Stimulated activated CD4-positive, alpha-beta T cell treated with anti-CD3 and anti-CD28 coated beads, Interleukin-1b, Interleukin-23, amount 100 ng/mL, for 4 hours (primary cell): ENCODE data around the gene PINK1.
A peak's percentile ranks its signal among the peaks of the same experiment; 100 is the strongest.
"Not testable (repeated sequence)": the region's sequence is repeated elsewhere in the genome, so short reads cannot be mapped to it uniquely, and the experiment has no call there.

Source experiments
- DNase-seq, 2 donors: peaks; one replicate each; pipeline ENCODE4 v3.0.0-alpha.2; 2020; ENCODE audit warnings: low read depth in 2 of 2

PINK1 gene

DNA sequence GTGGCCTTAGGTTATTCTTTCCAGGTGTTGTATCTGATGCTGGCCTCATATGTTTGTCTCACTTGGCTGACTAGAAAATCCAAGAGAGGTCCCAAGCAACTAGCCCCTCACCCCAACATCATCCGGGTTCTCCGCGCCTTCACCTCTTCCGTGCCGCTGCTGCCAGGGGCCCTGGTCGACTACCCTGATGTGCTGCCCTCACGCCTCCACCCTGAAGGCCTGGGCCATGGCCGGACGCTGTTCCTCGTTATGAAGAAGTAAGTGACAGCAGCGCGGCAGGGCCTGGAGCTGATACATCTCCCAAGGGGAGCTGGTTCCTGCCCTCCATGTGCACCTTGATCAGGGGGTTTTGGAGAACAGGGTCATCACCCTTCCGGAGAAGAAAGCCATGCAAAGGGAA is 11.2 kb downstream of the PINK1 start:
- no peak for DNase-seq

DNA sequence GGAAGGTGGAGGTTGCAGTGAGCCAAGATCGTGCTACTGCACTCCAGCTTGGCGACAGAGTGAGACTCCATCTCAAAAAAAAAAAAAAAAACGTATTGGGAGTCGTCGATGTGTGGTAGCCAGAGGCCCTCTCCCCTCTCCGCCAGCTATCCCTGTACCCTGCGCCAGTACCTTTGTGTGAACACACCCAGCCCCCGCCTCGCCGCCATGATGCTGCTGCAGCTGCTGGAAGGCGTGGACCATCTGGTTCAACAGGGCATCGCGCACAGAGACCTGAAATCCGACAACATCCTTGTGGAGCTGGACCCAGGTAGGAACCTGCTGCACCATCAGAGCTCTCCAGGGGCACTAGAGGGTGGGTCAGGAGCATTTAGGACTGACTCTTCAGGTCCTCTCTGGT is 12.2 kb downstream of the PINK1 start:
- no peak for DNase-seq

DNA sequence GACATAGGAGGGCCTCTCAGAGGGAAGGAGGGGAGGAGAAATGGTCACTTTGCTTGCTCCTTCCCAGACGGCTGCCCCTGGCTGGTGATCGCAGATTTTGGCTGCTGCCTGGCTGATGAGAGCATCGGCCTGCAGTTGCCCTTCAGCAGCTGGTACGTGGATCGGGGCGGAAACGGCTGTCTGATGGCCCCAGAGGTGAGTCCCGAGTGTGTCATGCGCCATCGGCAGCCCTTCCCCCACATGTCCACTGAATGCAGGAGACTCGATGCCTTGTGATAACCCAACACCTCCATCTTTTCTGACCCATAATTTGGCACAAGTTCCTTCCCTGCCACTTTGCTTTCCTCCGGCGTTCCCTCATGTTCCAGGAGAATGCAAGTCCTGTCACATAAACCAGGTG is 15.2 kb downstream of the PINK1 start:
- no peak for DNase-seq

DNA sequence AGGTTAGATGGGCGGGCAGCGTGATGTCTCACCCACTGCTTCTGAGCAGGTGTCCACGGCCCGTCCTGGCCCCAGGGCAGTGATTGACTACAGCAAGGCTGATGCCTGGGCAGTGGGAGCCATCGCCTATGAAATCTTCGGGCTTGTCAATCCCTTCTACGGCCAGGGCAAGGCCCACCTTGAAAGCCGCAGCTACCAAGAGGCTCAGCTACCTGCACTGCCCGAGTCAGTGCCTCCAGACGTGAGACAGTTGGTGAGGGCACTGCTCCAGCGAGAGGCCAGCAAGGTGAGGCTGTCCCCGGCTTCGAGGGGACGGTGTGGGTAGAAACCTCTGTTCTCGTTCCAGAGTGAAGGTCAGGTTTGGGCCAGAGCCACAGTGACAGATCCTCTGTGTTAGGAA is 15.7 kb downstream of the PINK1 start:
- DNase-seq: no peak

DNA sequence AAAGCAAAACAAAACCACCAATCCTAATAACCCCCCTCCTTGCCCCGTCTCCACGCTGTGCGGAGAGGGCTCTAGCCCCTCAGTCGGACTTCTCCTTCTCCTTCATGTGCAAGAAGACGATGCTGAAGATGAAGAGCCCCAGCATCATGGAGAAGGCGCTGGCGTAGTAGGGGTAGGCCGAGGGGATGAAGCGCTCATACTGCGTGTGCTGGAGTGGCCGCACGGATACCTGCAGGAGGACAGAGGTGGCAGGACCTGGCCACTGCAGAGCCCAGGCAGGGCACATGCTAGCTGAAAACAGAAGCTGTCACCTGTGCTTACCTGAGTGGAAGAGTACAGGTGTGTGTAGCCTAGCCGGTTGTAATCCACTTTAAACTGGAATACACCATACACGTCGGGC is 19.0 kb downstream of the PINK1 start:
- DNase-seq: no peak

DNA sequence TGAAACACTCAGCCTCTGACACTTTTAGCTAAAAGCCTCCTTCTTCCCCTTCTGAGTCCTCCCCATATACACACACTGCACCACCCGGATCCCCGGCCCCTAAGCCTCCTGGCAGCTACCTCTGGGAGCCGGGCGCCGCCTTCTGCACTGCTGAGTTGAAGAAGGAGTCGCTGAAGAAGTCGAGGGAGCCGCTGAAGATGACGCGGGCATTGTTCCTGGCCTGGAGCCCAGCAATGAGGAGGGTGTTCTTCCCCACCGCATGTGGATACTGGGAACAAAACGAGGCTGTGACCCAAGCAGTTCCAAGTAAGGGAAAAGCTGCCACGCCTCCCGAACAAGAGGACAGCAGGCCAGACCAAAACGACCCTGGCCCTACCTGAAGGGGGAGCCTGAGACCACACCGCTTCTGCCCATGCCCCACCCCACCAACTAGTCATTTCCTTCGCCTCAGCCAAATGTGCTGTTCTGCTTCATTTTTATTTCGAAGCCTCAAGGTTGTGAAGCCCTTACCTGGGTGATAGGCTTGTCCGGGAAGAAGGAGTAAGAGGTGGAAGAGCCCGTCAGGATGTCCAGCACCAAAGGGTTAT is 20.9 kb downstream of the PINK1 start:
- DNase-seq: no peak

DNA sequence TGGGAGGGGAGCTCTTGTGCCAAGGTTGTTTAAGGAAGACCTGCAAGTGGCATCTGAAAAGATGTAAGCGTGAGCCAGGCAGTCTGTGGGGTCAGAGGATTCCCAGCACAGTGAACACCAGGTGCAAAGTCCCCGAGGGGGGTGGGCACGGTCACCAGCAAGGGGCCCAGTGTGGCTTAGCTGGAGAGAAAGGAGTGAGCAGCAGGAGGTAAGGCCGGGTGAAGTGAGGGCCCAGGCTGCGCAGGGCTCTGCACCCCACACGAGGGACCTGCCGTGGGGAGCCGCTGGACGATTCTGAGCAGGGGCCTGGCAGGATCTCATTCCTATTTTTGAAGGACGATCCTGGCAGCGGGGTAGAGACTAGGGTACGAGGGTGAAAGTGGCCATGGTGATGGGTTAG is 23.8 kb downstream of the PINK1 start:
- DNase-seq: no peak

DNA sequence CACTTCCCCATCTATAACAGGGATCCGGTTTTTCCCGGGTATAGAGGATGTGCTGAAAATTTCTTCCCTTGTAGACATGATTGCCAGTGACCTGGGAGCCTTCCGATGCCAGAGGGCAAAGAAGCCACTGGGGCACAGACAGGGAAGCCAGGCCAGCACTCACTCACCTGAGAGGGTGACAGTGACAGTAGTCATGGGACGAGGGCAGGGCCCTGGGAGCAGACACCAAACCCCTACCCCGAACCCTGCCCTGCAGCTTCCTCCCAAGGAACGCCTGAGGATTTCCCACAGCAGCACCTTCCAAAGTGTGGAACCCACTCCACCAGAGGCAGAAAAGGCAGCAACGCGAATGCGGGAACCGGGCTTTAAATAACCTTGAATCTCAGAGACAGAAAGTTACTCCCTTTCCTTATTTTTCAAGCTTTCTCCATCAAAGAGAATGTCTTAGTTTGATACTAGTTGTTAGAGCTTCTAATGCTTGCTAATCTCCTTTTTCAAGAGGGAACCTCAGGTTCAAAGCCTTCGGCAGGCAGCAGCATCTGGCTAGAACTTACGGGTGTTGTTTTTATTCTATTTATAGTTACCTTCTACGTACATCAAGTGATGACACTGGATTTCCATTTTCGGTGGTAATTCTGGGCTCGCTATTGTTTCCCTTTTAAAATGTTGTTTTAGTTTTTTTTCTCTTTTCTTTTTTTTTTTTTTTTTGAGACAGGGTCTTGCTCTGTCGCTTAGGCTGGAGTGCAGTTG is 25.1 kb downstream of the PINK1 start:
- DNase-seq: no peak

DNA sequence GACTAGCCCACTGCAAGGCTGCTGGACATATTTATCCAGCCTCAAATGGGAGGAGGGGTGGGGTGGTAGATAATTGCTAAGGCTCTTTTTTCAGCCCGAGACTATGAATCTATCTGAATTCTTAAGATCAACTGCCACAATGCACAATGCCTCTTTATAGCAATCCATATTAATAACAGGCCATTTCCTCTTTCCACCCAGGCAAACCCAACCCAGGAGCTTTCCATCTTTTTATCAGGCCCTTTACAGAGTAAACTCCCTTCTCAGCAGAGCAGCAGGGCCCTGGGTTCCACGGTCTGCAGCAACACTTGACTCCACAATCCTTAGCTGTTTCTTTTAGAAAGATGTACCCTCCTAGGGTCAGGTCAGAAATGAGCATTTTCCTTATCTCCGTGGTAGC is 27.1 kb downstream of the PINK1 start:
- no peak for DNase-seq

DNA sequence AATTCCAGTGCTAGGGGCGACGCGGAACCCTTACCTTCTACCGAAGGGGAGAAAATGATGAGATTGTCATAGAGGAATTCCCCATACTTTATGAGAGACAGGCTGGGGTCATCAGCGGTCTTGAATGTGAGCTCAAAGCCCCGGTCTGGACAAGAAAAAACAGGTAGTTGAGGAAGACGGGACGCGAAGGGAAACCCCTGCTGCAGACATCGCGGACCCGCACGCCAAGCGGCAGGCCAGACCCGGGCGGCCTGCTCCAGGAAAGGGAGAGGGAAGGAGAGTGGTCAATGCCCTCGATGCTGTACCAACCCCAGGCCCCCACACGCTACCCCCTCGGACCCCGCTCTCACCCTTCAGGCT is 27.6 kb downstream of the PINK1 start:
- no peak for DNase-seq

DNA sequence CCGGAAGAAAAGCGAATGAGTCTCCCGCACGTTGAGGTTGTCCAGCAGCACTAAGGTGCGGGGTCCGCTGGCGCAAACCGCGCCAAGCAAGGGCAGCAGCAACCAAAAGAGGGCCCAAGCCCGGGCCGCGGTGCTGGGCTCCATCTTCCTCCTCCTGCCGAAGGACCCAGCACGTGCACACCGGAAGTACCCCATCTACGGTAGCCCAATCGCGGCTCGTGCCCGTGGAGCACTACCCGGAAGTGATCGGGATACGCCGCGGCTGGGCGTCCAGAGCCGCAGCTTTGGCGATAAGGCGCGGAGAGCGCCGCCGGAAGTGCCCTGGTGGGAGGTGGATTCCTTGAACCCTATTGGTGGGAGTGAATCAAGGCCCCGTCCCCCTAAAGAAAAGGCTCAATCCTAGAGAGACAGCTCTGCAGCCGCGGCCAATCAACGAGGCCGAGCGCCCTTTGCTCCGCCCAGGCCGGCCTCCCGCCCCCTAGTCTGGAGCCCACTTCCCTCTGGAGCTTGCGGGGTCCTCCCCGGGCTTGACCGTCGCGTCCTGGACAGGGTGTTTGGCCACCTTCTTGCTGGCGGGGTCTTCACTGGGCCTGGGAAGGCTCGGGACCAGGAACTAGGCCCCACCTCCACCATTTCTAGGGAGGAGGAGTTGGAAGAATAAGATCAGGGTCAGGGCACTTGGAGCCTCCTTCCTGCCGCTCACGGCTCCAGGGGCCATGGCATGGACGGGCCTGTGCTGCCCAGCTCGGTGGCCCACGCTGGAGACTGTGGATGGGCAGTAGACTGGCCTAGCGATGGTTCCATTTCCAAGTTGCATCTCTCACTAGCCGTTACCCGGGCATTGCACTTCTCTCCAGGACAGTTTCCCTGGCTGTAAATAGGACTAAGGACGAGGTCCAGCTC is 28.2 kb downstream of the PINK1 start, which contains the start of gene DDOST:
TSS of gene DDOST (minus strand) at position 163 of the 903 bp plus-strand sequence. CDS start at position 144, 19 bp downstream.
- peak; percentile 86 to 89 for DNase-seq

DNA sequence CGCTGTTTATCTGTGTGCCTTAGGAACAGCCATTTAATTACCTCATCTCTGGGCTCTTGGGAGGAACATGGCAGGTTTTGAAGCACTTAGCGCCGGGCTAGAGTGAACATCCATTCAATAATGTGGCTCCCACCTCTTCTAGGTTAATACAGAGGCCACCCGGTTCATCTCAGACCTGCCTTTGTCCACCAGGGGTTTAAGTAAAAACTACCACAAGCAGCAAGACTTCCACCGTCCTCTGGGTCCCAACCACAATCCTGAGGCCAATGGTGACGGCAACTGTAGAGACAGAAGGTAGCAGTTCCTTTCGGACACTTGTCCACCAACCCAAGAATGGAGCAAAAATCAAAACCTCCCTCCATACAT is 28.8 kb downstream of the PINK1 start:
- no peak for DNase-seq

DNA sequence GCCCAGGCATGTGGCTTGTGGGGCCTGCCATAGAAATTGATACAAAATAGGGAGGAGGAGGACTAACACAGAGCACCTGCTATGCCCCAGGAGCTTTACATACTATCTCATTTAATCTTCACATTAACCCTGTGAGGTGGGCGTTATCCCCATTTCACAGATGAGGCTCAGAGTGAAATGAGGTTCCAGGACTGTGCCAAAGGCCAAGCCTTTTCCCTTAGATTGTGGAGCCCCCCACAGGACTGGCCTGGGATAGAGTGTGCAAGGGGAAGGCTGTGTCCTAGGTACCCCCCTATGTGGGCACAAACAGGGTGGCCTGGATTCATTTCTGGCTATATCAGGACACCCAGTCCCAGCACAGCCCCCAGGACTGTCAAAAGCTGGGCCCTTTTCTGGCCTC is 30.1 kb downstream of the PINK1 start:
- no peak for DNase-seq

DNA sequence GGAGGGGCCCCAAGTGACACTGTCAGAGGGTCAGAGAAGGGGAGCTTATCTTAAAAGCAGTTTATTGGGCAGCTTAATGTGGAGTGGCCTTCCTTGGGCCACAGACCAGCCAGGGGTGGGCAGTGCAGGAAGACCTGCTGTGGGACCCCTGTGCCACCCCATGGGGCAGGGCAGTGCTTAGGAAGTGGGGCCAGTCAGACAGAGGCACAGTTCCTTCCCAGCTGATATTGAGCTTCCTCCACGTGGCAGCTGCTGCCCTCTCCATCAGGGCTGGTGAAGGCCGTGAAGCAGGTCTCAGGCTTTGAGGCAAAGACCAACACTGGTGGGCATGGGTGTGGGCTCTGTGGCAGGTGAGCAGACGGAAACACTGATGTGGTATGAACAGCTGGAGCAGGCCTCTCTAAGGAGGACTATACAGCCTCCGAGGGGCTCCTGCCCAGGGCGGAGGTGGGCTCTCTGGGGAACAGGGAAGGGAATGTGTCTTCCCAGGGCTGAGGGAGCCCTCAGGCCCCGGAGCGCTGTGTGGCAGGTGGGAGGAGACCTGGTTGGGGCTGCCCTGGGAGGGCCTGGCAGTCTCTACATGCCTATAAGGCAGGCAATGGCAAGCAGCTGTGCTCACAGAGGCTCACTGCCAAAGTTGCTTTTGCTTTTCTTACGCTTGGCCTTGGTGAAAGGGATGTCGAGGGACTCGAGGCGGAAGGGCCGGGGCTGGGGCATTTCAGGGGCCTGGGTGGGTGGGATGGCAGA is 30.9 kb downstream of the PINK1 start:
- DNase-seq: no peak

DNA sequence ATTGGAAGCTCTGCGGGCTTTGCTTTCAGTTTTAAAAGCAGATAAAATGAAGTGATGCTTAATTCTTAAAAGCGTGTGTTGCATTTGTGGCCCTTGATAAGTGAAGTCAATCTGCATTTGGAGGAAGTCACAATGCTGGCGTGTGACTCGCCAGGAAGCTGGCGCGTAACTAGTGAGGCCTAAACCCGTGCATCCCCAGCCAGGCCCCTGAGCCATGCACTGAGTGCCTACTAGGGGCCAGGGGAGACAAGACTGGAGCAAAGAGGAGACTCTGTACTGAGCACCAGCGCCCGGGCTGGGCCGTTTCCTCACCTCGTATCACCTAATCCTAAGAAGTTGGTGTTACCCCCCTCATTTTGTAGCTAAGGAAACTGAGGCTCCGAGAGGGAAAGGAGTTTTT is 32.5 kb downstream of the PINK1 start:
- DNase-seq: no peak

DNA sequence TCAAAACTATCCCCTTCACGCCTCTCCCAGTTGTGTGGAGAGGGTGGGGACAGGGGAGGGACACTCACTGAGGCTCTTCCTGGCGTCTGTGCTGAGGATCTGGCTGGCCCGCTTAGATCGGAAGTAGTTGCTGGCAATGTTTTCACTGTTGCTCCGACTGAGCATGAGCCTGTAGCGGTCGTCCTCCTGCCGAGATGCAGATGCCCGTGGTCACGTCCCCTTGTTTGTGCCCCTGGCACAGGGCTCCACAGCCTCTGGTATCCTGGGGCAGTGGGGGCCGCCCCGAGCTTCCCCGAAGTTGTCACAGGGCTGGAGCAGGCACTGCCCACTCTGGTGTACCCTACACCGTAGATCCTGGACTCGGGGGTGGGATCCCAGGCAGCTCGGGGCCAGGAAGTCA is 32.9 kb downstream of the PINK1 start:
- DNase-seq: no peak

DNA sequence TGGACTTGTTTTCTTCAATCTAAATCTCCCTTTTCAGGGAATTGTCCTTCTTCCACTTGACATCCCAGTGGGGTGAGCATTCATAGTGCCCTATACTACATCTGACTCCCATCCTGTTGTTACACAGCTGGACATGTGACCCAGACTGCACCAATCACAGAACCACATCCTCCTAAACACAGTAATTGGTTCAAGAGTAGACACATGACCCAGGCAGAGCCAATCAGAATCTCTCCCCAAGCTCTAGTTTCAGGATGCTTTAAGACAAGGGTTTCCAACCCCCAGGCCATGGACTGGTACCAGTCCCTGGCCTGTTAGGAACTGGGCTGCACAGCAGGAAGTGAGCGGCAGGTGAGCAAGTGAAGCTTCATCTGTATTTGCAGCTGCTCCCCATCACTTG is 33.5 kb downstream of the PINK1 start:
- DNase-seq: no peak

DNA sequence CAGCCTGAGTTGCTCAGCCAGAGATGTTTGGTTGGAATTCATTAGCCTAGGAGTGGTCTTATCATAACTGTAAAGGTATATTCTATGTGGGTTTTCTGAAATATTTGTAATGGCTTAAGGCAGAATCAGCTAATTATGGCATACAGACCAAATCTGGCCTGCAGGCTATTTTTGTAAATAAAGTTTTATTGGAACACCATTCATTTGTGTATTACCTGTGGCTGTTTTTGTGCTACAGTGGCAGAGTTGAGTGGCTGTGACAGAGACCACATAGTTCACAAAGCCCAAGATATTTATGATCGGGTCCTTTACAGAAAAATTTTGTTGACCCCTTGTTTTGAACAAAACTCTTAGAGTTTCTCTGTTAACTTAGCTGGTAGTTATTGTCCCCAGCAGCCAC is 35.3 kb downstream of the PINK1 start:
- DNase-seq: no peak

DNA sequence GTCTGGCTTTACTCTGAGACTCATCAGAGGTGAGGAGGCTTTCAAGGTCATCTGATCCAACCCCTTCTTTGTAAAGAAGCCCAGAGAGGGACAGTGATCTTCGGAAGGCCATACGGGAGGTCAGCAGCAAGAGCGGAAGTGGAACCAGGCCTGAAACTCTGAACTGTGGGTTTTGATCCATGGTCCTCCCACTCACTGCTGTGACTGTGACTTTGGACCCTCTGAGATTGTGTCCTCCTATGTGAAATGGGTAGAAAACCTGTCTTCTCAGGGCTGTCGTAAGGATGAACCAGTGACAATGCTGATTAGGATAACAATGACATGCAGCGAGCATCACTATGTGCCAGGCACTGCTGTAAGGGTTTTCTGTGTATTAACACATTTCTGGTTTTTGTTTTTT is 37.7 kb downstream of the PINK1 start:
- DNase-seq: no peak

DNA sequence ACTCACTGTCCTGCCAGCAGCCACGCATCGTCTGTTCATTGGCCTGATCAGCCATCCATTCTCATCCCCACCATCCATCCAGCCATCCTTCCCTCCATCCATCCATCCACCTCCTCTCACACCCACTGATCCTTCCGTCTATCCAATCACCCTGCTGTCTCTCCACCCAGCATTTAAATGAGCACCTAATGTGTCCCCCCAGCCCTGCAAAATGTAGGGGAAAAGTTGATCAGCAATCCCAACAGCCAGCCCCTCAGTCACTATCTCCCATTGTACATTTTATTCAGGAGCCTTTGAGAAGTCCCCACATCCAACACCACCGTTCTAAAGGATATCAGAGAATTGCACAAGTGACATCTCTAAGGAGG is 39.0 kb downstream of the PINK1 start:
- no peak for DNase-seq

DNA sequence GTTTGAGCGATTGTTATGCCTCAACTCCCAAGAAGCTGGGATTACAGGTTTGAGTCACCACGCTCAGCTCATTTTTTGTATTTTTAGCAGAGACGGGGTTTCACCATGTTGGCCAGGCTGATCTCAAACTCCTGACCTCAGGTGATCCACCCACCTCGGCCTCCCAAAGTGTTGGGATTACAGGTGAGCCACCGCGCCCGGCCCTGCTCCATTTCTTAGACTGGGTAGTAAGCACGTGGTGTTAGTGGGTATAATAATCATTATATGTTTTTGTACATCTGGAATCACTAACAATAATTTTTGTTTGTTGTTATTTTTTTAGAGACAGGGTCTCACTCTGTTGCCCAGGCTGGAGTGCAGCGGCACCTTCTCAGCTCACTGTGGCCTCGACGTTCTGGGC is 40.4 kb downstream of the PINK1 start:
- DNase-seq: not testable (repeated sequence)

DNA sequence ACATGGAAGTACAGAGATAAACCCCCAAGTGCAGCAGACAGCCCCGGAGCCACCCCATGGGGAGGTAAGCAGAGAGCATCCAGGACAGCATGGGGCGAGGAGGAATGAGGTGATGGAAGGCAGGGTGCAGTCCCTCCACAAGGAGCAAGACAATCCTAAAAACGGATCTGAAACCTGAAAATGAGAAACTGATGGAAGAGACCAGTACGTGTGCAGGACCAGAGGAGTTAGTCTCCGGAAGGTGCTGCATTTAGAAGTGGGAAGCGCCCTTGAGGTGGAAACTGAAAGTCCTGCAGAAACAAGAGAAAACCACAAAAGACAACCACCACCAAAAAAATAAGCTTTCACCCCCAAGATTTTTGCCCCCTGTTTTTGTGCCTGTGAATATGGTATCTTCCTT is 45.3 kb downstream of the PINK1 start:
- DNase-seq: no peak
